Stimulated activated CD8-positive, alpha-beta memory T cell treated with anti-CD3 and anti-CD28 coated beads, Interleukin-15, amount 100 ng/mL, for 1 hour (primary cell): ENCODE results near the gene NAP1L5.

Experiments used
- DNase-seq: peaks from one replicate; pipeline ENCODE4 v3.0.0-alpha.2; 2020; ENCODE audit warnings: low read depth

Gene NAP1L5, protein sequence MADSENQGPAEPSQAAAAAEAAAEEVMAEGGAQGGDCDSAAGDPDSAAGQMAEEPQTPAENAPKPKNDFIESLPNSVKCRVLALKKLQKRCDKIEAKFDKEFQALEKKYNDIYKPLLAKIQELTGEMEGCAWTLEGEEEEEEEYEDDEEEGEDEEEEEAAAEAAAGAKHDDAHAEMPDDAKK

DNA sequence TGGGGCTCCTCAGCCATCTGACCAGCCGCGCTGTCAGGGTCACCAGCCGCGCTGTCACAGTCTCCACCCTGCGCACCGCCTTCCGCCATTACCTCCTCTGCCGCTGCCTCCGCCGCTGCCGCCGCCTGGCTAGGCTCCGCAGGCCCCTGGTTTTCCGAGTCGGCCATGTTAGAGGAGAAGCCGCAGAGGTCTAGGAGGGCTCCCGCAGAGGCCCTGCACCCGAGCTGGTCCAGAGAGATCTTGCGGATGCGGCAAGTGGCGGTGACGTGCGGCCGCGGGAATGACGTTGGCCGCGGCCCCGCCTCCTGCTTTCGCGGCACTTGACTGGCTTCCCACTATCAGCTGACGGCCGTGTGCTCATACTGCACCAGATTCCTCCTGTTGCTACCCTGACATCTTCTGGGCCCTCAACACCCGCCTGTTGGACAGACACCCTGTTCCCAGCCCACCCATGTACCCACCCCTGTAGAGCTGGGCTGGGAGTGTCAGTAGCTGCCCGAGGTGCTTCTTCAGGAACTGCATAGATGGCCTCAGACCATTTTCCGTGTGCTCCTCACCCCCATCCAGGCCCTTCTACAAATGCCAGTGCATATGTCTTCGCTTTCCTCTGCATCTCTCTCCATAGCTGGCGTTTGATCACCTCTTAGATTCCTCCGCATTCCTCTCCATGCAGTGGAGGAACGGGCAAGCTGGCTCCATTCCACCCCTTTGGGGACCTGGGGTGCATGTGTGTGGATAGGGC is at the start of gene NAP1L5:
Gene NAP1L5 (minus strand): TSS at position 242 of the 742 bp plus-strand sequence. CDS start 75 bp downstream, at position 167.
- DNase-seq = peak; percentile 24

DNA sequence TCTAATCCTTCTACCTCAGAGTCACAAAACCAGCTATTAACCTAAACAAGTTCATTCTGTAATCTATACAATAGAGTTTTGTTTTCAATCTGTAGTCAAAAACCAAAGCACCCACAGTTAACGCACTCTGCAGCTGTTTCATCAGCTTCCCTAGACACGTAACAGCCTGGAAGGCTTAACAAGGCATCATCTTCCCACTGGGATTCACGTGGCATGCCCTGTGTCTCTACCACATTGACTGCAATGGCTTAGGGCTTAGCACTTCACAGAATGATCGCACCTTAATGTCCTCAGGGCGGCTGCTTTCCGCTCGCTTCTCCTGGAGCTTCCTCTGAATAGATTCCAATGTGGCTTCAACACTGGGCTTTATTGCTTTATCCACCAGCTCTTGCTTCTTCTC is 49.7 kb upstream of the NAP1L5 start:
- DNase-seq = no peak

DNA sequence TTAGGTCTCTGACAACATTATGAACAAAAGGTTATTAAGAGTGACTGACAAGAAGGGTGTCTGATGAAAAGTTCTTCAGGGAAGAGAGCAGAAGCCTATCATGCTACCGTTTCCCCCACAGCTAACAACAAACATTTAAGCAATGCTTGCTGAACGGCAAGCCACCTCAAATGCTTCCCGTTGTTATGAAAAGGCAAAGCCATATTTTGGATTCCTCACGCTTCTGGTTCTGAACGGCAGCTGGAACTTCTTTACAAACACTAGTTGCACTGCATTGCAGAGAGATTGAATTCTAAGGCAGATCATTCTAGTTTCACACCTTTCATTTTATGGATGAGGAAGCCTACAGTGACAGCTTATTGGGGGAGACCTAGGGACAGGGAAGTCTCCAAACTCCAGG is 48.6 kb upstream of the NAP1L5 start:
- no peak for DNase-seq

DNA sequence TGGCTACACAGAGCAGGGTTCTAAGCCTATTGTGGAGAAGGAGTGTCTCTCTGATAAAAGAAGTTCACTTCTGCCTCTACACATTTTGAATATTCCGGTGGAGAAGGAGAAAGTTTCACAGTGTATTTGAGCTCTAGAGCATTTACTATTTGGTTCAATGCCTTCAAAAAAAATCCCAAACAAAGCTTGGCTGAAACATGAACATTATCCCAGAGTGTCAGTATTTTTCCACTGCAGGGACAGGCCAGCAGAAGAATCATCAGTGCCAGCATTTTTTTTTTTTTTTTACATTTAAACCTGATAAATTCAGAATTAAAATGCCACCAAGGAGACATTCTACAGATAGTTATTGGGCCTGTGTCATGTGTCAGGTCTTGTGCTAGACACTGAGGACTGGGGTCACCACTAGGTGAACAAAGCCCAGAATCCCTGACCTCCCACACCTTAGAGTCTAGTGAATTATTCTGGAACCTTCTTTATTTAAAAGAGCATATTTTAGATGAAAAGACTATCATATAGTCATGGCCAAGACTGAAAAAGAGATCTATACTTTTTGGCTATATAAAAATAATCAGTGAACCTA is 48.0 kb upstream of the NAP1L5 start:
- DNase-seq = no peak

DNA sequence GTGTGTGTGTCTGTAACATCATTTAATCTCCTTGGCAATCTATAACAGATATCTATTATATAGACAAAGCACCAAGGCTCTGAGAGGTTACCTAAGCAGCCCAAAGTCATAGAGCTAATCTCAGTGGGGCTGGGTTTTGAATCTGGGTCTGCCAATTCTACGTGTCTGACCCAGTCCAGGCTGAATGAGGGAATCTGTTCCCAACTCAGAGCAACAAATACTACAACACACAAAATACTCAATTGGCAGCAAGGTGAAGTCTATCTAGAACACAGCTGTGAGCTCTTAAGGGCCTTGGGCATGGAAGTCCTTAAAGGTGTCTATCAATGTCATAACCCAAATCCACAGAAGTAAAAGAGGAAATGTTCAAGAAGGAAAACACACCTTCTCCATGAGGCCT is 47.5 kb upstream of the NAP1L5 start:
- DNase-seq = no peak

DNA sequence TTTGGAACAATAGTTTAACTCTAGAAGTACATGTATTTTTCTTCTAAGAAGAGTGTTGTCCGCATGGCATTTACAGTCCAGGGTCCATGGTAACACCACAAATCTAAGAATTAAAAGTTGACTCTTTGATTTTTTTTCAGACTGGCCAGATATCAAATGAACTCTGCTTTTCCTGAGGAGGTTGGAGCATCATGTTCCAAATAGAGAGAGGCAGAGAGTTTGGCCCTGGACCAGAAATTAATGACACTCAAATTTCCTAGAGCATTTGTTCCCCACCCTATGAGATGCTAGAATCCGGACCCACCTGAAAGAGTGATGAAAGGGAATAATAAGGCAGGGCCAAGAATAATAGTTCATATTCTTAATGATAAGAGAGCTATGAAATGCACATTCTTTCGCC is 47.0 kb upstream of the NAP1L5 start:
- DNase-seq = no peak

DNA sequence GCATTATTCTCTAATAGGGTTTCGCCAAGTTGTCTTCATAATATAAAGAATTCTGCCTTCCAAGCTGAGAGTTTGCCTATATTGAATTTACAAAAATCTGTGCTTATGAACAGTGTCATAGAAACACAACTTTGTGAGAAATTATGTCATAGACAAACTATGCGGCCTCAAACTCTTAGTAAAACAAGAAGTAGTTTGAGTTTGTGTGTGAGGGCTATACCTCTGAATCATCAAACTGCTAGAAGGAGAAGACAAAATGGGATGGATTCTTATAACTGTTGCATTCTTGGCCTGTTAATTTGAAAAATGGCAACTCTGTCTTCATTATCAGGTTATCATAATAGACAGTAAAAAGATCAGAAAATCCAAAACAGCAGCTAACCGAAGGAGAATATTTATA is 46.1 kb upstream of the NAP1L5 start:
- no peak for DNase-seq

DNA sequence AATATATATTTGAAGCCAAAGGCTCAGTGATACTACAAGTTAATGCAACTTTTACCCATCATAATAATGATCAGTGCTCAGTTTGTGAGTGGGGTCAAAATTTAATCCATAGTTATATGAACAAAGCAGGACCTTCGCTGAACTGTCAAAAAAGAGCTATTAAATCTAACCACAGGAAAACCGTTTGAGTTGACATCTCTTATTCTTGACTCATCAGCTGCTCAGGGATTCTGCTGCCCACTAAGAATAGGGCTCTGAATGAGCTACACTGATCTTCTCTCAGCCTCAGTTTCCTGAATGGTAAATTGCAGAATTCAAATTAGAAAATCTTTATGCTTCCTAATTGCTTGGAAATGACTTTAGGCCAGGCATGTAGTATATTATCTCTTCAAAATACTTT is 44.9 kb upstream of the NAP1L5 start:
- DNase-seq = no peak

DNA sequence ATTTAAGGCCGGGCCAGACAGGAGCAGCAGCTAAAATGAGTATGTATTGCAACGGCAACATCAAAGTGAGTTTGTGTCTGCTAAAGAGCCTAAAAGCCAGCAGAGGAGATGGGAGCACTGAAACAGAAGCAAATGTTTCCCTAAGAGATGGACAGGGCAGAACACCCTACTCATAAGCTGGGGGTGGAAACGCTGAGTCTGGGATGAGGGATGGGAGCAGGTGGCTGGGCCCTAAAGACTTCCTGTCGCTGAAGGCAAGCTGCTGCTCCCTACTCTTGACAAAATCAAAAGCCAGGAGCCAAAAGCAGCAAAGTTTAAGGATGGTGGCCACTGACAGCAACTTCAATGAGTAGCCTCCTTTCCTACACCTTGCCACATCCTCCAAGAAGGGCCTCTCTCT is 40.6 kb upstream of the NAP1L5 start:
- DNase-seq = no peak

DNA sequence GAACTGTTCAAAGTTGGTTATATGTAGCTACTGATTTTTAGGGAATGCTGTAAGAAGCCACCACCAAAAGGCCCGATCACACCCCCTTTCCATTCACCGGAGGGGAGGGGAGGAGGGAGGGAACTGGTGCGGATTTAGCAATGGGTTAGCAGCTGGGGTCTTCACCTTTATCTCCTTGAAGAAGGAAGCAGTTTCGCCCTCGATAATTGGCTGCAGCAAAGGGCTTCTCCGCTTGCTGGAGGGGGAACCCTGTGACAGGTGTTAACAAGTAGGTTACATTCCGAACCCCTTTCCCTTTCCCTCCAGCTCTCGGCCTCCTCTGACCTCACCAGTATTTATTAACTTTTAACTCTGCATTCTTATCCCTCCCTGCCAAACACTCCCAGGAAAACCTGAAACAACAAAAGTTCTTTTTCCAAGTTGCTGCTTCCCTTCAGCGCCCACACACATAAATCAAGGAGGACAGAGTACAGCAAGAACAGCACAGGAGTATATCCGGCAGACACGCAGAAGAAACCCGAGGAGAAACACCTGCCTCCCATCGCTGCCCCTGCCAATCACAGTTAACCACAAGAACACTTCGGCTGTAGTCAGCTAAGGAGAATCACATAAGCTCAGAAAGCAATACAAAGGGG is 39.8 kb upstream of the NAP1L5 start:
- no peak for DNase-seq

DNA sequence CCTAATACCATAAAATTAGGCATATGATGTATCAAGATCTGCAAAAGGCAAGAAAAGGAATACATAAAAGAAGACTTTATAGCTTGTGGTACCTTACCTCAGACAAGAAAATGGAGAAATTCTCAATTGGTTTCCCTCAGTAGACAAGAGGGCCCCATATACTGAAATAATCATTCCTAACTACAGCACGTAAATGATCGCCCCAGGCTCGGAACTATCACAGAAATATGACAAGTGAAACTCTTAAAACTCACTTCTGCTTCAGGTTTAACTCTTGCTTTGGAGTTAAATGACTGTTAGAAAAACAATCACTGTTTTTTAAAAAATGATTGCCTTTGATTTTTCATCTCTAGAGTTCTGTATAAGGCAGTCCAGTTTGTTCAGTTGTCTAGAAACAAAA is 38.6 kb upstream of the NAP1L5 start:
- no peak for DNase-seq

DNA sequence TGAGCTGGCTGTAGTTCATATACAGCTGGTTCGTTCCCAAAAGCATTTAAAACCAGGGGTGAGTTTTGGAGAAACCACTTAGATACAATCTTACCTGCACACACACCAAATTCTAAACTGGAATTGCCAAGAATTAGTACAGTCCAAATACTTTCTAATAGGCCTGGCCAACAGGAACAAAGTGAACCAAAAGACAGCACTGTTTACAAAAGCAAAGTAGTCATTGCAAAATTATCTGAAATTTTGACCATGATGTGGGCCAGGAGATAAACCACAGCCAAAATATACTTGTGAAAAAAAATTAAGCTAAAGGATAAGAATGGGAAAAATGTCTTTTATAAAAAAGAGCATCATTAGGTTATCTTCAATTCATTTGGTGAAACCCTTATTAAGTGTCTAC is 37.9 kb upstream of the NAP1L5 start:
- DNase-seq = no peak

DNA sequence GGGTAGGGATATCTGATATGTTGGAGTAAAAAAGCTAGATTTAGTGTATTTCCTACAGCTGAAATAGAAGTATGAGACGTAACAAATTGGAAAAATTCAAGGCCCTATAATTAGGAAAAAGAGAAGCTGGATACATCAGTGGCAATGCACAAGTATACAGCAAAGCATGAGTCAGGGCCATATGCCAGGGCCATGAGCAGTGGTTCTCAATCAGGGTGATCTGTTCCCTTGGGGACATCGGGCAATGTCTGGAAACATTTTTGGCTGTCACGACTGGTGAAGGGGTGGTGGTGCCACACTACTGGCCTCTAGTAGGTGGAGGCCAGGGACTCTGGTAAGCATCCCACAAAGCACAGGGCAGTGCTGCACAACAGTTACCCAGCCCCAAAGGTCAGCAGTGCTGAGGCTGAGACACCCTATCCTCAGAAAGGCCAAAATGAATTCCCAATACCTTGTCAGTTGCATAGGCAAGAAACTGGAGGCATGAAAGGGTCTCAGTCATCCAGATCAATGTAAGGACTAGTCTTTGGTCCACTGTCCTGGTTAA is 36.8 kb upstream of the NAP1L5 start:
- no peak for DNase-seq

DNA sequence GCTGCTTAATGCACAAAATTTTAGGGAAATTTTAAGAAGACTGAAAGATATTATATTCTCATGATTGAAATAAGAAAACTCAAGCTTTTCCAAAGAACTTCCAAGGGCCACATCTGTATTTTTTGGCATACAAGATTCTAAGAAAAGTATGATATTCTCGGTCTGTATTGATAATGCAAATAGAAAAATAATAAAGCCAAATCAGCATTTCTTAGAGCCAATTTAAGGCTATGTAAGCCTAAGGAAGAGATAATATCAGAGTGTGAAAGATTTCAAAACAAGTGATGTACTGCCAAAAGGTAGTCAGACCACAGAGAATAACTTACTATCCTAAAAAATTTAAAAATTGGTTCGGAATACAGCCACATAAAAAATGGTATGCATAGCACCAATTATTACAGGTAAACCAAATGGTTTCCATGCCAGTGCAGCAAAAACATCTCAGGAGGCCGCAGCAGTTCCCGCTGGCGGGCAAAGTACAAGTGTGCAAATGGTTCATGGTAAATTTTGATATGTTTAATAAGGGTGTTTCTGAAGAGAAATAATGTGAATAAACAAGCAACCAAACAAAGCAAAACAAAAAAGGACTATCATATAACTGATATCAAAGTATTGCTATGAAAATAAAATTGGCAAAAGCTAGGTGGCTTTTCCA is 35.2 kb upstream of the NAP1L5 start:
- DNase-seq = no peak

DNA sequence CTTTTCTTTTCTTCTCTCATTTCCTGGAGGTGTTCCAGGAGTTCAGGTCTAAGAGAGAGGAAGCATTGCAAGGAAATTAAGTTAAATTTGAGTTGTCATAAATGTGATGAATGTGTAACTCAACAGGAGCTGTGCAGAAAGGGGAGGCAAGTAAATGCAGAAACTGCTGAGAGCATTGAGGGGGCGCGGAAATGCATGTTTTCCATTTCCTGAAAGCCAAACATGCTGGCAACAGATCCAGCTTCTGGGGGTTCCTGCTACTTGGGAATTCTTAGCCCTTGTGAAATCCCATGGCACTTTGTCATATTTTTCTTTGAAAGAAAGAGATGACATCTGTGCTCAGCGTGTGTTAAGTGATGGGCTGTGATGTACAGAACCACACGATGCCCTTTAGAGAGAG is 33.8 kb upstream of the NAP1L5 start:
- no peak for DNase-seq

DNA sequence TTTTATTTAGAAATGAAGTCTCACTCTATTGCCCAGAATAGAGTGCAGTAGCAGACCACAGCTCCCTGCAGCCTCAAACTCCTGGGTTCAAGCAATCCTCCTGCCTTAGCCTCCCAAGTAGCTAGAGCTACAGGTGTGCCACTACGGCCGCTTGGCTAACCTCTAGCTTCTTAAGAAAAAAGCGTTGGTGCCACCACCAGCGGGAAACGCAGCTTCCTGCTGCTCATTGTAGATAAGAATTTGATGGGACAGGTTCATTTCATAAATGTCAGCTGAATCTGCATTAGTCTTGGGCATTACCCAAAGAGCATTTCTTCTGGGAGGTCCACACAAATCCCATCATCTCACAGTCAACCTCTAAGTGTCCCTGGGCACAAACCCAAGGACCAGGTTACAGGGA is 33.2 kb upstream of the NAP1L5 start:
- DNase-seq = no peak

DNA sequence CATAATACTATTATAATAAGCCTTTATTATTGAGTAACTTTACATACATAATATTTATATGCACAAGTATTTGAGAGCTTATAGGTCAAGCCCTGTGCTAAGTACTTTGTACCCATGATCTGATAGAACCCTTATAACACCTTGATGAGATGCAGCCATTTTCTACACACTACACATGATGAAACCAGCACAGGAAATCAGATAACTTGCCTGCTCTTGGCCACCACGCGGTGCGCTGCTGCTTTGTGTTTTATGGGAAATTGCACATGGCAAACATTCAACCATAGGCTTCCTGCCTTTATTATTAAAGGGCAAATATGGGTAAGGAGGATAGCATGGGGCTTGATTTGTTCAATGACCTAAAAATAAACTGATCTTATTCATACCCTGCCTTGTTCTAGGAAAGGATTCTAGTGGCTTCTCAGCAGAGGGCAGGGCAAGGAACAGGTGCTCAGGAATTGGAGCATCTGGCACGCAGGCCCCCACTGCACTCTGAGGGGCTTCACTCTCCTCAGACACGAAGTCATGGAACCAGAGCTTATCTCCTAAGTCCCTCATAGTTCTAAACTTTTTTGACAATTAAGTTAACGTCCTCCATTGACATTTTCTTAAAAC is 31.6 kb upstream of the NAP1L5 start:
- no peak for DNase-seq

DNA sequence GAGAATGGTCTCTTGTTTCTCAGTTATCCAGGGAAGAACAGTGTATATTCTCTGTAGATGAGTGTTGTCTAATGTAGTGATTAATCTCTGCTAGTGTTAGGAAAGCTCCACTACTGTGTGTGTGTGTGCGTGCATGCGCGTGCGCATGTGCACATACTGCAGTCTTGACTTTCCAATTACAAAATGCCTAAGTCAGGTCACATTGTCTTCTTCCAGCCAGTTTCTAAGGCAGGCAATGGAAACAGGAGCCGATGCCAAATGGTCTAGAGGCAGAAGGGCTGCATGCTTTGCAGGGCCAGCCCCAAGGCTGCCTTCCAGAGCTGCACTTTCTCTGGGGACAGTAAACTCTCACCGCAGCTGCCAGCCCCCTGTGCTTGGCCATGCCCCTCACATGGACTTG is 30.5 kb upstream of the NAP1L5 start:
- no peak for DNase-seq

DNA sequence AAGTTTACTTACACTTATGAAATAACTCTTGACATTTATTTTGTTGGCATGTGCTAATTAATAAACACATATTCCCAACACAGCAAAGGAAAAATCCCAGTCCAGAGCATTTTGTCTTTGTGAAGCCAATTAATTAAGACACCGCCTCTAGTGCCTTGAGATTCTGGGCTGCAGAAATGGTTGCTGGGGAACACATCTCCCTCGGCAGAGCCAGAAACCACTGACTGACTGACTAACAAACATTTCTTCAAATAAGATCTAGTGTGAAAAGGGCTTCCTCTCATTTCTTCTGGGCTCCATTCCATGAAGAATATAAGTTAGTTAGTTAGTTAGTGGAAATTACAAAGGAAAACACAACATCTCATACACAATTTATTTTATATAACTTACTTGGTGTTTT is 28.4 kb upstream of the NAP1L5 start:
- no peak for DNase-seq

DNA sequence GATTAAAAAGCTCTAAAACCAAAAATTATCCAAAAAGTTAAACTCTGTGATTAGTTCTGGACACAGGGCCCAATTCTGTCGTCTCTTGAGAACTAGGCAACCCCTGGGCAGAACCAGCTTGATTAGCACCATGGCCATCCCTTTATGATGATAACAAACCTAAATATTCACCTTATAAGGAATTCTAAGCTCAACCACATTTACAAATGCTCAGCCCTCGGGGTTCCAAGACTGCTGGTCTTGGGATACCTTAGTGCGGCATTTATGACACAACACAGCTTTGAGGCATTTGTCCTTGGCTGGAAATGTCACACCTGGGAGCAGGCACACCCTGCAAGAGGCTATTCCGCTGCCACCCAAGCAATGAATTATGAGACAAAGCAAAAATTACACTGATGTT is 27.5 kb upstream of the NAP1L5 start:
- no peak for DNase-seq

DNA sequence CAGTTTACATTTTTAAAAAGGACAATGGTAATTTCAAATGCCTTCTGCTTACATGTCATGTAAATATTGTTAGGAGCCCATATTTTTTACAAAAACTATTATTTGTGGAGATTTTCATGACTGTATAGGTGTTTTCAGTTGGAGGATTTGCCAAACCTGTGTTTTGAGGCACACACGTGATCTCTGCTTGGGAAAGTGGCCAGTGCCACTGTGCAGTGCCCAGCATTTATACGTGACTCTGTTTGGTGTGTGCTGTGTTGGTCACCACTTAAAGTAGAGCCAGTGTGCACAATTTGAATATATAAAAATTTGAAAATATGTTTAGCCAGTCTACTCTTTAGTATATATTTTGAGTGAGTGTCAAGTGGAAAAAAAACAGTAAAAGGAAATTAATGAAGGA is 26.8 kb upstream of the NAP1L5 start:
- no peak for DNase-seq

DNA sequence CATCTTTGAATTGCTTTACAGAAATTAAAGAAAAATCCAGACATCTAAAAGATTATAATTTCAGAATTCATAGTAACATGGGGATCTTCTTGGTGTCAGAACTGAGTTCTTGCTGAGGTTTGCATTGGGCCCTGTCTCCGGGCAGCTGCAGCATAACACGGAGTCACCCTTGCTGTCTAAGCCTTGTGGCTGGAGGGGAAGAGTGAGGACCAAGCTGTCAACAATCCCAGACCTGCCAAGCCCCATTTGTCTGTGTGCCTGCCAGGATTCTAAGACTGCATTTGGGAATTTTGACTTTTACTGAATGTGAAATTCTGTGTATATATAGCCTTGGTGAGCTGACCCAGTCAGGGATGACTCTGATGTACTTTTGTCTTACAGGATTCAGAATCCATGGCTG is 25.2 kb upstream of the NAP1L5 start:
- DNase-seq = no peak
